Activated CD8-positive, alpha-beta memory T cell treated with anti-CD3 and anti-CD28 coated beads for 48 hours (primary cell): ENCODE measurements around the gene IL1RAPL2.

Experiments used
- DNase-seq, 3 experiments: peaks; one replicate each; pipeline ENCODE4 v3.0.0-alpha.2; 2020; ENCODE audit warnings: low read depth in 2 of 3, low spot score in 2 of 3

Gene IL1RAPL2

GRCh38 chrX:105260291-105261043 is 694.5 kb downstream of the IL1RAPL2 start:
- no peak for DNase-seq

- DNase-seq, result no peak
These were observed 697.2 kb downstream of the IL1RAPL2 start for GRCh38 chrX:105263171-105263570.

- no peak for DNase-seq
These were observed 697.8 kb downstream of the IL1RAPL2 start for GRCh38 chrX:105263801-105264200.

- DNase-seq, result no peak
These were observed 699.1 kb downstream of the IL1RAPL2 start for GRCh38 chrX:105265093-105265492.

- DNase-seq, result no peak
These were observed 700.5 kb downstream of the IL1RAPL2 start for GRCh38 chrX:105266456-105266855.

- no peak for DNase-seq
These were observed 701.2 kb downstream of the IL1RAPL2 start for GRCh38 chrX:105267167-105267566.

- no peak for DNase-seq
These were observed 703.4 kb downstream of the IL1RAPL2 start for GRCh38 chrX:105269386-105269785.

GRCh38 chrX:105273326-105273725 is 707.3 kb downstream of the IL1RAPL2 start:
- DNase-seq, result no peak

GRCh38 chrX:105274091-105274490 is 708.1 kb downstream of the IL1RAPL2 start:
- DNase-seq, result no peak

- DNase-seq, result no peak
These were observed 711.1 kb downstream of the IL1RAPL2 start for GRCh38 chrX:105277132-105277531.

GRCh38 chrX:105282077-105282476 is 716.1 kb downstream of the IL1RAPL2 start:
- DNase-seq, result no peak

GRCh38 chrX:105297041-105297440 is 731.0 kb downstream of the IL1RAPL2 start:
- no peak for DNase-seq

- DNase-seq, result no peak
These were observed 733.3 kb downstream of the IL1RAPL2 start for GRCh38 chrX:105299286-105299685.

GRCh38 chrX:105302246-105302645 is 736.2 kb downstream of the IL1RAPL2 start:
- no peak for DNase-seq

GRCh38 chrX:105307762-105308161 is 741.8 kb downstream of the IL1RAPL2 start:
- DNase-seq, result no peak

GRCh38 chrX:105313596-105313995 is 747.6 kb downstream of the IL1RAPL2 start:
- no peak for DNase-seq

GRCh38 chrX:105314458-105314857 is 748.5 kb downstream of the IL1RAPL2 start:
- no peak for DNase-seq

- no peak for DNase-seq
These were observed 749.2 kb downstream of the IL1RAPL2 start for GRCh38 chrX:105315248-105315647.

GRCh38 chrX:105317117-105317516 is 751.1 kb downstream of the IL1RAPL2 start:
- no peak for DNase-seq

GRCh38 chrX:105323928-105324327 is 757.9 kb downstream of the IL1RAPL2 start:
- DNase-seq, result no peak

- no peak for DNase-seq
These were observed 762.8 kb downstream of the IL1RAPL2 start for GRCh38 chrX:105328773-105329172.

GRCh38 chrX:105331244-105331643 is 765.2 kb downstream of the IL1RAPL2 start:
- DNase-seq, result no peak

- no peak for DNase-seq
These were observed 781.4 kb downstream of the IL1RAPL2 start for GRCh38 chrX:105347373-105347772.
